ENCODE data around the gene MUC5AC. TPM values are rescaled to one million over a fixed set of nuclear protein-coding genes. Genes with fewer than 3 reads are reported as not detected.
"Not testable (repeated sequence)": the region's sequence is repeated elsewhere in the genome, so short reads cannot be mapped to it uniquely, and the experiment has no call there.

MUC5AC gene
- total RNA-seq, 2 experiments from 2014 or later: not detected

DNA sequence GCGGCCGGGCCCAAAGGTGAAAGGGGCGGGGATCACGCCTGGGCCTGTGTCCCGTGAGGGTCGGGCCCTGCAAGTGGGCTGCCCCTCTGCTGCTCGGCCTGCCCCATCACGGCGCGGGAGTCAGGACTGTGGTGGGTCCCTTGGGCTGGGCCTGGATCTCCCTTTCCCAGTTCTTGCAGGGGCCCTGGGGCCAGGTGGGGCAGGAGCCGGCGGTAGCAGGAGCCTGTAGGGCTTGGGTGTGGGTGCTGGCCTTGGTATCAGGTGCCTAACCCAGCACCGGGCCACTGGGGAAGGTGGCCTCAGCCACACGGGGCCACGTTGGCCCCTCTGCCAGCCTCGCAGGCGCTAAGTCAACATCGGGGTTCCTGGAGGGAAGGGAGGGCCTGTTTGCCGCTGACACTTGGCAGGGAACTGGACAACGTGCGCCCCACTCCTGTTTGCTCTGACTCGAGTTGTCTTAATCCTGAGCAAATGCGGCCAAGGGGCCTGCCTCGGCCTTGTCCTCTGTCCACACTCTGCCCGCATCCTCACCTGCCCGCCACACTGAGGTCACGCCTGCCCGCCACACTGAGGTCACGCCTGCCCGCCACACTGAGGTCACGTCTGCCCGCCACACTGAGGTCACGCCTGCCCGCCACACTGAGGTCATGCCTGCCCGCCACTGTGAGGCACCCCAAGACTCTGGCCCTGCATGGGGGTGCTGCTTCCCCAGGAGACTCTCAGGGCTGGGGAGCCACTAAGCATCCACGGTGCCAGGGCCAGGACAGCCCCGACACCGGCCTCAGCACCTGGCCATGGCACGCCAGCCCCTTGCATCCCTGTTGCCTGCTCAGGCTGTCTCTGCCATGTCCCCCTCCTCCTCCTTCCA lies 50.9 kb downstream of the MUC5AC start:
- no peaks in the 10 kb centered on the region for H3K79me2 ChIP-seq (ENCODE audit: insufficient read depth, low read depth, low read length)
- H3K27ac ChIP-seq (ENCODE audit: low read depth, low read length, poor library complexity, severe bottlenecking): no peak overlapping the region
- no peaks in the 10 kb centered on the region for H3K36me3 ChIP-seq (ENCODE audit: insufficient read depth, low read length)
- no peak overlapping the region for H3K4me3 ChIP-seq (ENCODE audit: low read depth, low read length, poor library complexity, severe bottlenecking)
- DNase-seq (ENCODE audit: low spot score): no peak
- H4K20me1 ChIP-seq (ENCODE audit: insufficient read depth, low read length): no peaks in the 10 kb centered on the region
- BruUV-seq (replicated peaks): no TSS peak
- ChIA-PET CTCF (ENCODE audit: unreplicated experiment) (no interaction called here), POLR2A (no interaction called here)
- H2AFZ ChIP-seq (ENCODE audit: low read length): no peak overlapping the region
- intact Hi-C loops (cut with micrococcal nuclease; ENCODE audit: unreplicated experiment): loop anchor here (10.0 kb wide), 1 partner anchor 366 kb away; the partner anchor contains the start of gene DUSP8
- no peaks in the 10 kb centered on the region for H3K9me3 ChIP-seq (ENCODE audit: low read length)
- H3K4me1 ChIP-seq (ENCODE audit: insufficient read depth, low read length, poor library complexity, severe bottlenecking): no peaks in the 10 kb centered on the region
- no peak overlapping the region for H3K4me2 ChIP-seq (ENCODE audit: low read length)
- TF ChIP-seq CTCF (conservative IDR thresholded peaks at IDR 0.05; ENCODE audit: low read length): no peak
- TF ChIP-seq EZH2phosphoT487 (IDR thresholded peaks at IDR 0.05; ENCODE audit: borderline replicate concordance, low read depth, low read length): no peak
- no peaks in the 10 kb centered on the region for H3K9me2 ChIP-seq (ENCODE audit: insufficient read depth, low read length)

DNA sequence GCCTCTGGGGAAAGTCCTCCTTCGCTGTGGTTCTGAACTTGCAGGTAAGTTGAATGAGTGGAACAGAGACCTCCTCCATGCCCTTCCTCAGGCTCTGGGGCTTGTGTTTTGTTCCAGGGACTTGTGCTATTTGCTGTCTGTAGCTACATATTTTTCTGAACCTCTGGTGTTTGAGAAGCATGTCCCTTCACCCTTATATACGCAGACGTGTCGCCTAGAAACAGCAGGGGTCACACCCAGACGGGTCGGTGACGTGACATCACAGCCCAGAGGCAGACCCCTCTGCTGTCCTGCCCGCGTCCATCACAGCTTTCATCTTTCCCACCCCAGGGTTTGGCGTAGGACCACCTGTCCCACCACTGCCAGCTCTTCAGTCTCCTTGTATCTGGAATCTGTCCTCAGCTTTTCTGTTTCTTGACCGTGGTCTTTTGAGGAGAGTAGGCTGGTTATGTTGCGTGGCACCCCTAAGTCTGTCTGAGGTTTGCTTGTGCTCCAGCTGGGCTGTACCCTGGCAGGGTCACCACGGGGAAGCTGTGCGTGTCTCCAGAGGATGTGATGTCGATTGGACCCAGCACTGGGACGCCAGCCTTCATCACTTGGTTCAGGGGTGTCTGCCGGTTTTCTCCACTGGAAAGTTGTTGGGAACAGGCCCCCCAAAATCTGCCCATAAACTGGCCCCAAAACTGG lies 51.8 kb downstream of the MUC5AC start:
- intact Hi-C loops (cut with micrococcal nuclease; ENCODE audit: unreplicated experiment): loop anchor here (10.0 kb wide), 1 partner anchor 365 kb away; the partner anchor contains the start of gene DUSP8
- no peaks in the 10 kb centered on the region for H3K79me2 ChIP-seq (ENCODE audit: insufficient read depth, low read depth, low read length)
- ChIA-PET CTCF (ENCODE audit: unreplicated experiment) (no interaction called here), POLR2A (no interaction called here)
- H4K20me1 ChIP-seq (ENCODE audit: insufficient read depth, low read length): no peaks in the 10 kb centered on the region
- H3K9me3 ChIP-seq (ENCODE audit: low read length): no peaks in the 10 kb centered on the region
- no TSS peak for BruUV-seq (replicated peaks)
- no peaks in the 10 kb centered on the region for H3K4me1 ChIP-seq (ENCODE audit: insufficient read depth, low read length, poor library complexity, severe bottlenecking)
- H3K4me2 ChIP-seq (ENCODE audit: low read length): no peak overlapping the region
- no peaks in the 10 kb centered on the region for H3K36me3 ChIP-seq (ENCODE audit: insufficient read depth, low read length)
- no peak overlapping the region for H3K27ac ChIP-seq (ENCODE audit: low read depth, low read length, poor library complexity, severe bottlenecking)
- TF ChIP-seq EZH2phosphoT487 (IDR thresholded peaks at IDR 0.05; ENCODE audit: borderline replicate concordance, low read depth, low read length) (no peak), CTCF (conservative IDR thresholded peaks at IDR 0.05; ENCODE audit: low read length) (no peak)
- no peaks in the 10 kb centered on the region for H3K9me2 ChIP-seq (ENCODE audit: insufficient read depth, low read length)
- no peak for DNase-seq (ENCODE audit: low spot score)
- H2AFZ ChIP-seq (ENCODE audit: low read length): no peak overlapping the region
- H3K4me3 ChIP-seq (ENCODE audit: low read depth, low read length, poor library complexity, severe bottlenecking): no peak overlapping the region

- H2AFZ ChIP-seq (ENCODE audit: low read length): no peak overlapping the region
- CTCF ChIA-PET (ENCODE audit: unreplicated experiment): no interaction called here
- DNase-seq (ENCODE audit: low spot score): no peak
- H3K4me3 ChIP-seq (ENCODE audit: low read depth, low read length, poor library complexity, severe bottlenecking): no peak overlapping the region
- no peak overlapping the region for H3K4me2 ChIP-seq (ENCODE audit: low read length)
- TF ChIP-seq EZH2phosphoT487 (IDR thresholded peaks at IDR 0.05; ENCODE audit: borderline replicate concordance, low read depth, low read length) (no peak), CTCF (conservative IDR thresholded peaks at IDR 0.05; ENCODE audit: low read length) (no peak)
- H3K27ac ChIP-seq (ENCODE audit: low read depth, low read length, poor library complexity, severe bottlenecking): no peak overlapping the region
- no peaks in the 10 kb centered on the region for H3K79me2 ChIP-seq (ENCODE audit: insufficient read depth, low read depth, low read length)
- no peaks in the 10 kb centered on the region for H4K20me1 ChIP-seq (ENCODE audit: insufficient read depth, low read length)
- POLR2A ChIA-PET: no interaction called here
- H3K9me2 ChIP-seq (ENCODE audit: insufficient read depth, low read length): no peaks in the 10 kb centered on the region
- H3K9me3 ChIP-seq (ENCODE audit: low read length): no peaks in the 10 kb centered on the region
- no peaks in the 10 kb centered on the region for H3K36me3 ChIP-seq (ENCODE audit: insufficient read depth, low read length)
- H3K4me1 ChIP-seq (ENCODE audit: insufficient read depth, low read length, poor library complexity, severe bottlenecking): no peaks in the 10 kb centered on the region
- intact Hi-C loops (cut with micrococcal nuclease; ENCODE audit: unreplicated experiment): no loop called here
- BruUV-seq (replicated peaks): no TSS peak
These were observed 54.1 kb downstream of the MUC5AC start for GRCh38 chr11:1211838-1212237.

DNA sequence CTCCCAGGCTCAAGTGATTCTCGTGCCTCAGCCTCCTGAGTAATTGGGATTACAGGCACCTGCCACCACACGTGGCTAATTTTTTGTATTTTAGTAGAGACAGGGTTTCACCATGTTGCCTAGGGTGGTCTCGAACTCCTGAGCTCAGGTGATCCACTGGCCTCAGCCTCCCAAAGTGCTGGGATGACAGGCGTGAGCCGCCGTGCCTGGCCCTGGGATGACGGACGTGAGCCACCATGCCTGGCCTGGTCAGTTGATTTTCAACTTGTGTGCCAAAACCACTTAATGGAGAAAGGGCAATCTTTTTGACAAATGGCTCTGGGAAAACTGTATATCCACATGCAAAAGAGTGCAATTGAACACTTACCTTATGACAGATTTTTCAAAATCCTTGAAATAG lies 58.1 kb downstream of the MUC5AC start:
- intact Hi-C loops (cut with micrococcal nuclease; ENCODE audit: unreplicated experiment); H2AFZ ChIP-seq (ENCODE audit: low read length); H4K20me1 ChIP-seq (ENCODE audit: insufficient read depth, low read length); H3K4me1 ChIP-seq (ENCODE audit: insufficient read depth, low read length, poor library complexity, severe bottlenecking); H3K36me3 ChIP-seq (ENCODE audit: insufficient read depth, low read length); DNase-seq (ENCODE audit: low spot score); H3K4me2 ChIP-seq (ENCODE audit: low read length); BruUV-seq (replicated peaks); H3K9me2 ChIP-seq (ENCODE audit: insufficient read depth, low read length); H3K27ac ChIP-seq (ENCODE audit: low read depth, low read length, poor library complexity, severe bottlenecking); CTCF ChIA-PET (ENCODE audit: unreplicated experiment); H3K79me2 ChIP-seq (ENCODE audit: insufficient read depth, low read depth, low read length); H3K4me3 ChIP-seq (ENCODE audit: low read depth, low read length, poor library complexity, severe bottlenecking); H3K9me3 ChIP-seq (ENCODE audit: low read length): not testable (repeated sequence)
- POLR2A ChIA-PET: interaction anchor here (0.7 kb wide), 2 partner anchors 454 to 1070 kb away, joined by 3 to 4 read pairs; no protein-coding TSS in a partner anchor

All from OCI-LY7 (cell line).